ENCODE results near the gene ZBTB2. TPM values are rescaled to one million over a fixed set of nuclear protein-coding genes. Genes with fewer than 3 reads are reported as not detected.

Gene ZBTB2
- total and polyA plus RNA-seq, 2 donors from 2014 or later = 6.0 to 11.2 TPM

DNA sequence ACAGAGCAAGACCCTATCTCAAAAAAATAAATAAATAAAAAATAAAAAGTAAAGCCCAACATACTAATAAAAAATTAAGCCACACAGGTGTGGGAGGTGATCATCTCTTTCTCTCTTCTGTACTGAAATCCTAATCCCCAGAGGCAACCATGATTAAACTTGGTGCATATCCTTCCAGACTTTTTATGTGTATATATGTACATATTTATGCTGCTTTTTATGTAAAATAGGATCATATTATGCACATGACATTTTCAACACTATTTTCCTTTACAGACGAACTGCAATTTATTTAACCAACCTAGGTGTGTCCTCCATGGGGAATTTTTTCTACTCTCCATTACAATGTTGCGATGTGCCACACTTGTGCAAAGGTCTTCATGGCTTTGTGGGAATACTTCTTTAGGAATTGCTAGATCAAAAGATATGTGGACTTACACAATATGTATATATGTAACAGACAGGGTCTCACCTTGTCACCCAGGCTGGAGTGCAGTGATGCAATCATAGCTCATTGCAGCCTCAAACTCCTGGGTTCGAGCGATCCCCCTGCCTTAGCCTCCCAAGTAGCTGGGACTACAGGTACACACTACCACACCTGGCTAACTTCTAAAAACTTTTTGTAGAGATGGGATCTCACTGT is 36.9 kb upstream of the ZBTB2 start:
- Histone ChIP-seq H3K9ac (ENCODE audit: low read length in 3 of 3) (no peak overlapping the region), H3K4me3 (ENCODE audit: low read length in 3 of 3) (no peak overlapping the region), H3K4me1 (ENCODE audit: control insufficient read depth in 2 of 3, insufficient read depth in 2 of 3, low read depth in 1 of 3, low read length in 3 of 3) (no peaks in the 10 kb centered on the region), H3K36me3 (ENCODE audit: control insufficient read depth in 2 of 3, insufficient read depth in 3 of 3, low read length in 3 of 3) (peaks cover 7 to 52% (median 18%) of the 10 kb centered on the region in 3 donors), H3K9me3 (ENCODE audit: control insufficient read depth in 2 of 3, insufficient read depth in 1 of 3, low read length in 3 of 3) (no peaks in the 10 kb centered on the region), H3K27ac (ENCODE audit: low read depth in 2 of 2, low read length in 2 of 2) (no peak overlapping the region), H3K27me3 (ENCODE audit: control insufficient read depth, insufficient read depth, low read length) (no peaks in the 10 kb centered on the region)
- intact Hi-C loops (cut with DNase I) = no loop called here
- no peak for FAIRE-seq
- DNase-seq = no peak
- no peak for TF ChIP-seq CTCF (IDR thresholded peaks at IDR 0.05; ENCODE audit: borderline replicate concordance, extremely low read depth, insufficient read depth)

GRCh38 chr6:151425561-151425960 is 34.2 kb upstream of the ZBTB2 start:
- intact Hi-C loops (cut with DNase I) = no loop called here
- H3K27ac ChIP-seq (ENCODE audit: low read depth in 2 of 2, low read length in 2 of 2) = no peak overlapping the region
- FAIRE-seq (no peak), DNase-seq (no peak)
- no peaks in the 10 kb centered on the region for H3K27me3 ChIP-seq (ENCODE audit: control insufficient read depth, insufficient read depth, low read length)
- H3K9ac ChIP-seq (ENCODE audit: low read length in 3 of 3) = no peak overlapping the region
- H3K9me3 ChIP-seq (ENCODE audit: control insufficient read depth in 2 of 3, insufficient read depth in 1 of 3, low read length in 3 of 3) = no peaks in the 10 kb centered on the region
- H3K4me3 ChIP-seq (ENCODE audit: low read length in 3 of 3) = no peak overlapping the region
- no peak for TF ChIP-seq CTCF (IDR thresholded peaks at IDR 0.05; ENCODE audit: borderline replicate concordance, extremely low read depth, insufficient read depth)
- peaks cover 5 to 43% (median 9%) of the 10 kb centered on the region in 3 donors for H3K36me3 ChIP-seq (ENCODE audit: control insufficient read depth in 2 of 3, insufficient read depth in 3 of 3, low read length in 3 of 3)
- no peaks in the 10 kb centered on the region for H3K4me1 ChIP-seq (ENCODE audit: control insufficient read depth in 2 of 3, insufficient read depth in 2 of 3, low read depth in 1 of 3, low read length in 3 of 3)

GRCh38 chr6:151422981-151423380 is 31.6 kb upstream of the ZBTB2 start:
- H3K9ac ChIP-seq (ENCODE audit: low read length in 3 of 3) = no peak overlapping the region
- H3K9me3 ChIP-seq (ENCODE audit: control insufficient read depth in 2 of 3, insufficient read depth in 1 of 3, low read length in 3 of 3) = no peaks in the 10 kb centered on the region
- H3K36me3 ChIP-seq (ENCODE audit: control insufficient read depth in 2 of 3, insufficient read depth in 3 of 3, low read length in 3 of 3) = peaks cover 0 to 30% (median 12%) of the 10 kb centered on the region in 3 donors
- intact Hi-C loops (cut with DNase I) = no loop called here
- H3K4me3 ChIP-seq (ENCODE audit: low read length in 3 of 3) = no peak overlapping the region
- no peaks in the 10 kb centered on the region for H3K27me3 ChIP-seq (ENCODE audit: control insufficient read depth, insufficient read depth, low read length)
- no peak for FAIRE-seq
- no peak for TF ChIP-seq CTCF (IDR thresholded peaks at IDR 0.05; ENCODE audit: borderline replicate concordance, extremely low read depth, insufficient read depth)
- no peaks in the 10 kb centered on the region for H3K4me1 ChIP-seq (ENCODE audit: control insufficient read depth in 2 of 3, insufficient read depth in 2 of 3, low read depth in 1 of 3, low read length in 3 of 3)
- no peak for DNase-seq
- no peak overlapping the region for H3K27ac ChIP-seq (ENCODE audit: low read depth in 2 of 2, low read length in 2 of 2)

- FAIRE-seq (no peak), DNase-seq (no peak)
- no peaks in the 10 kb centered on the region for H3K9me3 ChIP-seq (ENCODE audit: control insufficient read depth in 2 of 3, insufficient read depth in 1 of 3, low read length in 3 of 3)
- no peak overlapping the region for H3K9ac ChIP-seq (ENCODE audit: low read length in 3 of 3)
- no peaks in the 10 kb centered on the region for H3K4me1 ChIP-seq (ENCODE audit: control insufficient read depth in 2 of 3, insufficient read depth in 2 of 3, low read depth in 1 of 3, low read length in 3 of 3)
- peaks cover 2 to 28% (median 17%) of the 10 kb centered on the region in 3 donors for H3K36me3 ChIP-seq (ENCODE audit: control insufficient read depth in 2 of 3, insufficient read depth in 3 of 3, low read length in 3 of 3)
- H3K27ac ChIP-seq (ENCODE audit: low read depth in 2 of 2, low read length in 2 of 2) = no peak overlapping the region
- TF ChIP-seq CTCF (IDR thresholded peaks at IDR 0.05; ENCODE audit: borderline replicate concordance, extremely low read depth, insufficient read depth) = no peak
- H3K4me3 ChIP-seq (ENCODE audit: low read length in 3 of 3) = no peak overlapping the region
- H3K27me3 ChIP-seq (ENCODE audit: control insufficient read depth, insufficient read depth, low read length) = no peaks in the 10 kb centered on the region
- intact Hi-C loops (cut with DNase I) = no loop called here
Measured at GRCh38 chr6:151417477-151417876, 26.1 kb upstream of the ZBTB2 start.

All from kidney (tissue), 14 donors.